GM19023 (cell line): ENCODE data around the gene ITGB4.

ENCODE experiments used
- ATAC-seq: cut with Tn5 transposase; IDR thresholded peaks from one replicate; pipeline ENCODE4 v1.9.1; 2021; ENCODE audit warnings: mild to moderate bottlenecking, moderate library complexity; ENCODE audit not compliant: unreplicated experiment

Gene ITGB4

DNA sequence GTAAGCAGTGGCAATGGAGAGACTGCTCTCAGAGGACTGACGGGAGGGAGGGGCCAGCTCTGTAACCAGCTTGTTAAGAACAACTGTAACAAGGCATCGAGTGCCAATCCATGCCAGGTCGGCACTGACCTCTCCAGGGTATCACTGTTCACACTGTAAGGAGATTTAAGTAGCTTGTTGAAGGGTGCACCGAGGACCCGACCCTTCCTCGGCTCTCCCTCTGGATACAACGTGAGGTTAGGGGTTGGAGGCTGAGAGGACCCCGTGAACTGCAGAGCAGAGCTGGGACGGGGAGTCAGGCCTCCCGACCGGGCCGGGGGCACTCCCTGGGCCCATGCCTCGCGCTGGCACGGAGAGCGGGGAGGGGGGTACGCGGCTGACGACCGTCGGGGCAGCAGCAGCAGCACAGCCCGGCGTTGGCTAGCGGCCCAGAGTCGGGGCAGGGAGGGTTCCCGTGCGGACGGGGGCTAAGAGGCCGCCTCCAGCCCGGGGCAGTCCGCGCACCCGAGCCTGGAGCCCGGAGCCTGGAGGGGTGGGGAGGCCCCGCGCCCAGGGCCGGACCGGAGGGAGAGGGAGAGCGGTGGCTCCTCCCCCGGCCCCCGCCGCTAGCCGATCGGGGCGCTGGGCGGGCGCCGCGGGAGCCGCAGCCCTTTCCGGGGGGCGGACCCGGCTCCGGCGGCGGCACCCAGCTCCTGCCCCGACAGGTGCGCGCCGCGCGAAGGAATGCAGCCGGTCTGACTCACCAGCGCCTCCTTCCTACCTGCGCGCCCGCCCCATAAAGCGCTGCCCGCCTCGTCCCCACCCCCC lies at the start of gene ITGB4:
Gene ITGB4, plus strand, starts transcription at position 804 of the 807 bp plus-strand sequence. CDS start 3,245 bp downstream, outside the sequence.
- ATAC-seq, result no peak

- ATAC-seq, result no peak
Measured at GRCh38 chr17:75672011-75672410, 49.2 kb upstream of the ITGB4 start.

GRCh38 chr17:75673487-75673886 lies 47.8 kb upstream of the ITGB4 start:
- no peak for ATAC-seq

- ATAC-seq, result no peak
Measured at GRCh38 chr17:75676461-75676860, 44.8 kb upstream of the ITGB4 start.

DNA sequence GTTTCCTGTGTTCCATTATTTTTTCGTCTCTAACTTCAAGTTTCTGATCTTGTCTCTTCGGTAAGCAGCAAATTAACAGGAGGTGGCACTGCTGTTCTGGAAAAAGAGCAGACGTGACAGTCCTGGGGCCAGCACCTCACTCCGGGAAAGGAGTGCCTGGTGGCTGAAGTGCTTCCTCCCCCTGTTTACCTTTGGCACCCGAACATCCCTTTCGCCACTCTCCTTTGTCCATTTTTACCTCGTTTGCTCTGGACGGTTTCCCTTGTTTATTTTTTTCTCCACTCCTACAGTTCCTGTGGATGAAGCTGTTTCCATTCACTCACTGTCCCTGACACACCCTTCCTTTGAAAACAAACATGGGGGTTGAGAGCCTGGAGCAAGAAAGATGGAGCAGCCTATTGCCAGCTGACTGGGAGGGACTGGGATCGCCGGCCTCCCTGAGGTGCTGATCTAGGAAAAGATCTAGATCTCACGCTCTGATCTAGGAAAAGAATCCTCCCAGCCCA lies 41.5 kb upstream of the ITGB4 start:
- ATAC-seq, result no peak

DNA sequence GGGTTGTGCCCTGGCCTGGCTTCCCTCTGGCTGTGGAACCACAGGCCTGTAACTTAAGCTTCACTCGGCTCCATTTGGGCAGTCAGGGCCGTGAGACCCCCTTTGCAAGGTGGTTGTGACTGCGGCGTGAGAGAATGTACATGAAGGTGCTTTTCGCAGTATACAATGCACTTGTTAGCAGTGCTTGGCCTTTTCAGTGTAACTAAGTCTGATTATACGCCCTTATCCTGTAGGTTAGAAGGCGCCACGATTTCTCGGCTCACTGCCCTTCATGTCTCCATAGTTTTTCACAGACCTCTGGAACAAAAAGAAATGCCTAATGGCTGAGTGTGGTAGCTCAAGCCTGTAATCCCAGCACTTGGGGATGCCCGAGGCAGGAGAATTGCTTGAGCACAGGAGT lies 40.8 kb upstream of the ITGB4 start:
- ATAC-seq, result no peak

DNA sequence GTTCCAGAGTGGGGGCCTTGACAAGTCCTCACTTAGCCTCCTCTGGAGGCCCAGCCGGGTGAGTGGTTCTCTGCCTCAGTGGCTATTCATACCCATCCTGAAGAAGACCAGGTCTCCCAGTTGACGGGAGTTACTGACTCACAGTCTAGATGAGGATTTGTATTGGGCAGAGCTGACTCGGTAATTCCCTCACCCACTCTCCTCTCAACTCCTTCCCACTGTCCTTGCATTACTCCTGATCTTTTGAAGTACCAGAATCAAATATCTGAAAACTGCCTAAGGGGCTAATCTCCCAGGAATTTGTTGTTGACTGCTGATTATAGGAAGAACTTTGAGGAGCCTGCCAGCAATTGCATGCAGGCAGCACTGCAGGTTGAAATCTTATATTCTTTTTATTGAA lies 40.0 kb upstream of the ITGB4 start:
- ATAC-seq, result no peak

GRCh38 chr17:75683583-75683982 lies 37.7 kb upstream of the ITGB4 start:
- no peak for ATAC-seq

- ATAC-seq, result no peak
Measured at GRCh38 chr17:75684249-75684648, 37.0 kb upstream of the ITGB4 start.

GRCh38 chr17:75684924-75685323 lies 36.3 kb upstream of the ITGB4 start:
- no peak for ATAC-seq

- ATAC-seq, result no peak
Measured at GRCh38 chr17:75685499-75685898, 35.8 kb upstream of the ITGB4 start.

GRCh38 chr17:75688209-75688825 lies 32.9 kb upstream of the ITGB4 start:
- no peak for ATAC-seq

GRCh38 chr17:75689441-75689873 lies 31.8 kb upstream of the ITGB4 start:
- no peak for ATAC-seq

- no peak for ATAC-seq
Measured at GRCh38 chr17:75691371-75691791, 29.9 kb upstream of the ITGB4 start.

GRCh38 chr17:75691801-75692626 lies 29.2 kb upstream of the ITGB4 start:
- ATAC-seq, result no peak

GRCh38 chr17:75692976-75693375 lies 28.3 kb upstream of the ITGB4 start:
- no peak for ATAC-seq

DNA sequence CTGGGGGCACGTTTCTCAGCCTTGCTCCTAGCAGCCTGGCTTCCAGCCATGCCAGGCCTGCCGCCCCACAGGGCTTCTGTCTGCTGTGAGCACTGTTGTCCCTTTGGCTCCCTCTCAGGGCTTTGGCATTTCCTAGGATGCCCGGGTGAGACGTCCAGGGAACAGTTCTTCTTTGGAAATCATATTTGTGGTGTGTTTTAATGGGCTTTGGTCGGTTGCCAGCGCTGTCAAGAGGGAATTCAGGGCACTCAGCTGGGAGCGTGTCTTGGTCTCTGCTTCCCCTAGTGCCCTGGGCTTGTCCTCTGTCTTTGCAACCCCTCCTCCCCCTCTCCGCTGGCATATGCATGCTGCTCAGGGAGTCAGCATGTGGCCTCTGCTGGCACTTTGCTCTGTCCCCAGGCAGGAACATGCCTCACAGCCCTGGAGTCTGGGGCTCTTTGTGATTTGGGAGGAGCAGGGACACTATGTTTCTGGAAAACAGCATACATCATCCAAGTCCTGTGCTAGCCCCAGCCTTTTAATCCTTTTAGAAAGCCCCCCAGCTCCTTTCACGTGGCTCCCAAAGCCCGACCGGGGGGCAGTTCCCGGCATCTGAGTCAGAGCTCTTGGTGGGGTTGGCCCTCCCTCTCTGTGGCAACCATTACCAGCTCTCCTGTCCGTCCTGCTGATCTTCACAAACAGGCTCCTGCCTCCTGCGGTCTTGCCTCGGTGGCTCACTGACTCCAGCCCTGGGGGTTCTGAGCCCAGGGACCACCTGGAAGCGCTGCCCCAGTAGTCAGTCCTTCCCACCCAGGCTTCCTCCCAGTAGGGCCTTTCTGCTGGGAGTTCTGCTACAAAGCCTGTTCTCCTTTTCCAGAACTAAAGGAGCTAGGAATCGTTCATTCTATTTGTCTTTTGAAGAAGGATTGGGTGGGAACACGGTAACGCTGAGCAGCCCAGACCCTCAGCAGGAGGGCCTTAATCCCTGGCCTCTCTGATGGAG lies 27.5 kb upstream of the ITGB4 start:
- no peak for ATAC-seq

DNA sequence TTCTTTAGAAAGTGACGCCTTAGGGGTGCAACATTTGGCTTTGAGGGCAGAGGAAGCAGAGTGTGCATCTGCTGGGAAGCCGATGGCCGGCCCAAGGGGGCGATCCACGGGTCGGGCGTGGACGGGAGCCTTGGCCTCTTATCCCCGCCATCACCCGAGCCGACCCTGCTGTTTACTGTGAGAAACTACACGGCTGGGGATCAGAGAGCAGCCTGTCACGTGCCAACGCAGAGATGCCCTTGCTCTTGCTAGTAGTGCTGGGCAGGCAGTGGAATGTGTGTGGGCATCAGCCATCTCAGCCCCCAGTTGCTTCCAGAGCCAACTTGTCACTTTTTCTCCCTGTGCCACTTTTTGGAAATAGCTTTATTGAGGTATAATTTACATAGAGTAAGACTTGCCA lies 26.7 kb upstream of the ITGB4 start:
- ATAC-seq, result no peak

GRCh38 chr17:75695141-75695829 lies 26.0 kb upstream of the ITGB4 start:
- no peak for ATAC-seq
